Mesenchymal stem cell (in vitro differentiated cells and primary cell): Measurements from ENCODE around the gene GPRC5C.

Source experiments
- DNase-seq: peaks from one replicate; pipeline ENCODE4 v3.0.0-alpha.2; 2013
- H2AFZ ChIP-seq: one replicate; pipeline ENCODE4 v1.6.1; 2013; ENCODE audit warnings: low read depth, mild to moderate bottlenecking, control low read depth, inconsistent platforms, low read length, moderate library complexity
- H2AK5ac ChIP-seq: 2 replicates; pipeline ENCODE4 v1.6.1; 2013; ENCODE audit warnings: low read length, moderate library complexity, mild to moderate bottlenecking, inconsistent platforms; ENCODE audit not compliant: severe bottlenecking
- H2BK120ac ChIP-seq: one replicate; pipeline ENCODE4 v1.6.1; 2013; ENCODE audit warnings: low read depth, mild to moderate bottlenecking, inconsistent platforms, low read length, moderate library complexity
- H2BK12ac ChIP-seq, 2 experiments: one replicate each; pipeline ENCODE4 v1.6.1; 2013; ENCODE audit warnings: inconsistent platforms in 2 of 2, low read length in 2 of 2, mild to moderate bottlenecking in 2 of 2, moderate library complexity in 2 of 2, control low read depth in 1 of 2
- H2BK15ac ChIP-seq: one replicate; pipeline ENCODE4 v1.6.1; 2013; ENCODE audit warnings: mild to moderate bottlenecking, low read depth, inconsistent platforms; ENCODE audit not compliant: poor library complexity, severe bottlenecking
- H2BK5ac ChIP-seq: 2 replicates; pipeline ENCODE4 v1.6.1; 2013; ENCODE audit warnings: low read depth, mild to moderate bottlenecking, low read length, control low read depth, inconsistent platforms; ENCODE audit not compliant: poor library complexity, severe bottlenecking
- H3K14ac ChIP-seq, 2 experiments: one replicate each; pipeline ENCODE4 v1.6.1; 2013; ENCODE audit warnings: inconsistent platforms in 2 of 2, low read length in 2 of 2, control low read depth in 1 of 2, mild to moderate bottlenecking in 1 of 2, moderate library complexity in 1 of 2
- H3K18ac ChIP-seq, 2 experiments: one replicate each; pipeline ENCODE4 v1.6.1; 2013; ENCODE audit warnings: inconsistent platforms in 2 of 2, low read length in 2 of 2, control low read depth in 1 of 2, low read depth in 1 of 2, mild to moderate bottlenecking in 1 of 2
- H3K23ac ChIP-seq, 2 experiments: one replicate each; pipeline ENCODE4 v1.6.1; 2013; ENCODE audit warnings: inconsistent platforms in 2 of 2, low read length in 2 of 2, mild to moderate bottlenecking in 2 of 2, moderate library complexity in 2 of 2, control low read depth in 1 of 2
- H3K27ac ChIP-seq: 2 replicates; pipeline ENCODE4 v1.5.1; 2013; ENCODE audit warnings: mild to moderate bottlenecking, moderate library complexity, low read length, control low read depth, inconsistent platforms; ENCODE audit not compliant: poor library complexity, severe bottlenecking
- H3K27me3 ChIP-seq, 2 experiments: 2 replicates each; pipeline versions ENCODE4 v1.6.1 to v1.7.0; 2013; ENCODE audit warnings: low read length in 2 of 2, mild to moderate bottlenecking in 2 of 2, moderate library complexity in 2 of 2, control low read depth in 1 of 2, inconsistent platforms in 1 of 2; ENCODE audit not compliant: control insufficient read depth in 1 of 2, insufficient read depth in 1 of 2
- H3K36me3 ChIP-seq, 2 experiments: 2 replicates each; pipeline versions ENCODE4 v1.6.1 to v1.7.0; 2013; ENCODE audit warnings: low read length in 2 of 2, control low read depth in 1 of 2, inconsistent platforms in 1 of 2, low read depth in 1 of 2, mild to moderate bottlenecking in 1 of 2; ENCODE audit not compliant: insufficient read depth in 2 of 2, control insufficient read depth in 1 of 2
- H3K4ac ChIP-seq, 2 experiments: one replicate each; pipeline ENCODE4 v1.6.1; 2013; ENCODE audit warnings: inconsistent platforms in 2 of 2, low read length in 2 of 2, mild to moderate bottlenecking in 2 of 2, moderate library complexity in 2 of 2, control low read depth in 1 of 2, low read depth in 1 of 2
- H3K4me1 ChIP-seq: 2 replicates; pipeline ENCODE4 v1.6.1; 2013; ENCODE audit warnings: low read depth, low read length, control low read depth; ENCODE audit not compliant: control insufficient read depth, insufficient read depth
- H3K4me2 ChIP-seq: 2 replicates; pipeline ENCODE4 v1.6.1; 2013; ENCODE audit warnings: low read length, mild to moderate bottlenecking, inconsistent platforms; ENCODE audit not compliant: poor library complexity, severe bottlenecking
- H3K4me3 ChIP-seq, 2 experiments: 2 replicates each; pipeline versions ENCODE4 v1.5.1 to v1.7.0; 2013; ENCODE audit warnings: low read length in 2 of 2, mild to moderate bottlenecking in 2 of 2, control low read depth in 1 of 2, low read depth in 1 of 2; ENCODE audit not compliant: insufficient read depth in 1 of 2
- H3K79me1 ChIP-seq: replicated peaks from 2 replicates; pipeline ENCODE4 v1.6.1; 2013; ENCODE audit warnings: mild to moderate bottlenecking, control low read depth, low read length, inconsistent platforms; ENCODE audit not compliant: poor library complexity, severe bottlenecking
- H3K9ac ChIP-seq: 2 replicates; pipeline ENCODE4 v1.7.0; 2013; ENCODE audit warnings: mild to moderate bottlenecking, low read length, moderate library complexity
- H3K9me3 ChIP-seq: 2 replicates; pipeline ENCODE4 v1.7.0; 2013; ENCODE audit warnings: mild to moderate bottlenecking, low read length; ENCODE audit not compliant: control insufficient read depth
- H4K8ac ChIP-seq: one replicate; pipeline ENCODE4 v1.6.1; 2013; ENCODE audit warnings: inconsistent platforms, mild to moderate bottlenecking, low read length, moderate library complexity
- H4K91ac ChIP-seq: one replicate; pipeline ENCODE4 v1.6.1; 2013; ENCODE audit warnings: mild to moderate bottlenecking, low read length, inconsistent platforms
- WGBS: methylation state at CpG from one replicate; pipeline ENCODE4 v1.1.7; 2013; ENCODE audit warnings: mixed read lengths; 5-methylcytosine and 5-hydroxymethylcytosine counted together

Gene GPRC5C

DNA sequence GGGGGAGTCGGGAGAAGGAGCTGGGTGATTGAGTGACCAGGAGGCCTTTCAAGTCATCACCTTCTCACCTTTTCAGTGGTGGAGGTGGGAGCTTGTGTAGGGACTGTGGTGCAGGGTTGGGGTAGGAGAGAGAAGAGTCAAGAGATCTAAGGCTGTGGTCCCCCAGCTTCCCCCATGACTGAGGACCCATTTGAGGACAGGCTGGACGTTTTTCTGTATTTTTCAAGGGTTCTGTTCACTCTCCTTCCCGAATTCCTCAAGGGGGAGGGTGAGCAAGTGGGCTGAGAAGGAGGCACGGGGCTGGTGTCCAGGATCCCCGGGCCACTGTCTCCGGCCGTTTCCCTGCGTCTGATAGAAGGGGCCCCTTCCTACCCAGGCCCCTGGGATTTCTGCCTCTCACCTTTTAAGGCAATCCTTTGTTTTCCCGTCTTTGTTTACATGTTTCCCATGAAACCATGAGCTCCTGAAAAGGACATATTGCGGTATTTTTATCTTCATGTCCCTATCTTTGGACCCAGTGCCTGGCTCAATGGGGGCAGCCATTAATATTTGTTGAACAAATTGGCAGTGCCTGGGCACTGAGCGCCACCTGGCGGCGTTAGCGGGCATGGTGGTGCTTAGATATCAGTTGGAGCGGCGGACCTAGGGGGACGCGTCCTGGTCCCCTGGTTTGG is 25.4 kb downstream of the GPRC5C start:
- Histone ChIP-seq H3K23ac (no peak overlapping the region), H3K18ac (no peak overlapping the region), H2BK15ac (no peak overlapping the region), H3K4me2 (no peak overlapping the region), H3K14ac (no peak overlapping the region), H2BK5ac (no peak overlapping the region), H3K27ac (no peak overlapping the region), H3K9me3 (no peaks in the 10 kb centered on the region), H3K4me3 (no peak overlapping the region), H4K91ac (no peak overlapping the region), H2BK12ac (no peak overlapping the region), H3K27me3 (peaks cover 20 to 58% of the 10 kb centered on the region in 2 experiments), H3K36me3 (no peaks in the 10 kb centered on the region), H4K8ac (no peak overlapping the region), H2AK5ac (no peak overlapping the region), H3K4me1 (peaks cover 25% of the 10 kb centered on the region), H3K79me1 (no peaks in the 10 kb centered on the region), H2AFZ (no peak overlapping the region), H3K4ac (no peak overlapping the region), H2BK120ac (no peak overlapping the region), H3K9ac (no peak overlapping the region)
- peak; percentile 52 for DNase-seq
- WGBS: 34% methylated on average over 18 of the region's 18 CpGs

DNA sequence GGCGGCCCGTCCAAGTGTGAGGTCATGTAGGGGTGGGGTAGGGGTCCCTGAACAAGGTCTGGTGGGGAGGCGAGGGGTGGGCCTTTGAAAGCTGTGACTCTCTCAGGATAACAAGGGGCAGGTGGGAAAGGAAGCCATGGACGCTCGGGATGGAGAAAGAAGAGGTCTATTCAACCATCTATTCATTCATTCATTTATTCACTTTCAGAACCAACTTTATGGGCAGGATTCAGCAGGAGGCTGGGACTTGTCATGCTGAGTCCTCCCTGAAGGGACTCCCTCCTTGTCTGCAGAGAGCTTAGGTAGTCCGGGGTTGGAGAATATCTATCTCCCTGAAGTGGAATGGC is 25.9 kb downstream of the GPRC5C start:
- Histone ChIP-seq H3K79me1 (no peaks in the 10 kb centered on the region), H2AK5ac (no peak overlapping the region), H3K27me3 (peaks cover 23 to 58% of the 10 kb centered on the region in 2 experiments), H3K9me3 (no peaks in the 10 kb centered on the region), H3K4me2 (no peak overlapping the region), H3K27ac (no peak overlapping the region), H2BK120ac (no peak overlapping the region), H3K23ac (no peak overlapping the region), H2BK12ac (no peak overlapping the region), H4K91ac (no peak overlapping the region), H3K18ac (no peak overlapping the region), H4K8ac (no peak overlapping the region), H3K4ac (no peak overlapping the region), H2BK5ac (no peak overlapping the region), H3K14ac (no peak overlapping the region), H3K9ac (no peak overlapping the region), H2BK15ac (no peak overlapping the region), H3K4me3 (no peak overlapping the region), H2AFZ (no peak overlapping the region), H3K36me3 (no peaks in the 10 kb centered on the region), H3K4me1 (peaks cover 19% of the 10 kb centered on the region)
- no peak for DNase-seq
- WGBS: 56% methylated on average over 5 of the region's 6 CpGs

DNA sequence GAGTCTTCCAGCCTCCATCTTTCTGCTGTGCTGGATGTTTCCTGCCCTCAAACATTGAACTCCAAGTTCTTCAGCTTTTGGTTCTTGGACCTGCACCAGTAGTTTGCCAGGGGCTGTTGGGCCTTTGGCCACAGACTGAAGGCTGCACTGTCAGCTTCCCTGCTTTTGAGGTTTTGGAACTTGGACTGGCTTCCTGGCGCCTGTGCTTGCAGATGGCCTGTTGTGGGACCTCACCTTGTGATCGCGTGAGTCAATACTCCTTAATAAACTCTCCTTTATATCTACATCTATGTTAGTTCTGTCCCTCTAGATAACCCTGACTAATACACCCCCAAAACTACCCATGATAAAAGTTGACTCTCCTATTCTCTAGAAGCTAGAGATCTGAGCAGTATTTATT is 26.9 kb downstream of the GPRC5C start:
- Histone ChIP-seq H3K4me1 (peaks cover 10% of the 10 kb centered on the region), H2BK15ac (no peak overlapping the region), H3K4ac (no peak overlapping the region), H3K18ac (no peak overlapping the region), H3K27me3 (peaks cover 30 to 60% of the 10 kb centered on the region in 2 experiments), H4K8ac (no peak overlapping the region), H3K4me3 (no peak overlapping the region), H3K9ac (no peak overlapping the region), H3K36me3 (no peaks in the 10 kb centered on the region), H2BK12ac (no peak overlapping the region), H4K91ac (no peak overlapping the region), H3K4me2 (no peak overlapping the region), H3K79me1 (no peaks in the 10 kb centered on the region), H3K9me3 (no peaks in the 10 kb centered on the region), H2BK120ac (no peak overlapping the region), H2AK5ac (no peak overlapping the region), H3K27ac (no peak overlapping the region), H2AFZ (no peak overlapping the region), H2BK5ac (no peak overlapping the region), H3K14ac (no peak overlapping the region), H3K23ac (no peak overlapping the region)
- no peak for DNase-seq
- WGBS: 83% methylated on average over 3 of the region's 3 CpGs

DNA sequence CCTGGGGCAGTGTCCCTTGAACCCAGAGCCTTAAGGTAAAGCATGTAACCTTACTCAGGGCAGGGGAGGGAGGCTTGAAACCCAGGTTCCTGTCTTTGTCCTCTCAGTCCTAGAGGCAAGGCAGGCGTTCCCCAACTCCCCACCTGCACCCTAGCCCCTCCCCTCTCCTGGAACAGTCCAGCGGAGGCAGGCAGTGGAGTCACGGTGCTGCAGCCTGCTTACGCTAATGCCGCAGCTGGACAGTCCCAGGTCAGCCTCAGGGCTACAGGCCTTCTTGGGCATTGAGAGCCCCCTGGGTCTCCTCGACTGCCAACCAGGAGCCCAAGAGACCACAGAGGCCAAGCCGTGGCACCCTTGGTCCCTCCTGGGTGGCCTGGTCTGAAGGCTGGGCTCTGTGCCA is 27.7 kb downstream of the GPRC5C start:
- Histone ChIP-seq H3K36me3 (no peaks in the 10 kb centered on the region), H4K8ac (no peak overlapping the region), H2BK15ac (no peak overlapping the region), H4K91ac (no peak overlapping the region), H3K4me3 (no peak overlapping the region), H3K14ac (no peak overlapping the region), H3K27me3 (peaks cover 30 to 59% of the 10 kb centered on the region in 2 experiments), H2AK5ac (no peak overlapping the region), H3K23ac (no peak overlapping the region), H2BK5ac (no peak overlapping the region), H2BK12ac (no peak overlapping the region), H3K27ac (no peak overlapping the region), H3K4me1 (peaks cover 5% of the 10 kb centered on the region), H3K4me2 (no peak overlapping the region), H3K9ac (no peak overlapping the region), H2BK120ac (no peak overlapping the region), H3K9me3 (no peaks in the 10 kb centered on the region), H2AFZ (no peak overlapping the region), H3K79me1 (no peaks in the 10 kb centered on the region), H3K4ac (no peak overlapping the region), H3K18ac (no peak overlapping the region)
- DNase-seq: no peak
- WGBS: 74% methylated on average over 7 of the region's 7 CpGs
